Mesendoderm (in vitro differentiated cells): Measurements from ENCODE around the gene ZNRF2.

ENCODE experiments used
- DNase-seq: peaks from one replicate; pipeline ENCODE4 v3.0.0; 2013
- H2AK5ac ChIP-seq: 2 replicates; pipeline ENCODE4 v1.6.1; 2013; ENCODE audit warnings: low read length, inconsistent platforms
- H2BK120ac ChIP-seq: 2 replicates; pipeline ENCODE4 v1.6.1; 2013; ENCODE audit warnings: low read depth, mild to moderate bottlenecking, low read length, moderate library complexity, mixed read lengths
- H2BK15ac ChIP-seq: replicated peaks from 2 replicates; pipeline ENCODE4 v1.6.1; 2013; ENCODE audit warnings: low read depth, mild to moderate bottlenecking, moderate library complexity
- H2BK5ac ChIP-seq: 2 replicates; pipeline ENCODE4 v1.6.1; 2013; ENCODE audit warnings: low read length, inconsistent platforms
- H3K18ac ChIP-seq: 2 replicates; pipeline ENCODE4 v1.6.1; 2013; ENCODE audit warnings: mild to moderate bottlenecking, low read length, mixed read lengths
- H3K23ac ChIP-seq: one replicate; pipeline ENCODE4 v1.6.1; 2013; ENCODE audit warnings: low read length
- H3K27ac ChIP-seq: 2 replicates; pipeline ENCODE4 v1.5.1; 2013; ENCODE audit warnings: low read depth, mild to moderate bottlenecking, inconsistent platforms, low read length, moderate library complexity
- H3K27me3 ChIP-seq: 2 replicates; pipeline ENCODE4 v1.6.1; 2013; ENCODE audit warnings: low read length, control low read depth, mild to moderate bottlenecking, inconsistent platforms; ENCODE audit not compliant: insufficient read depth, poor library complexity
- H3K36me3 ChIP-seq: 2 replicates; pipeline ENCODE4 v1.6.1; 2013; ENCODE audit warnings: low read length, inconsistent platforms; ENCODE audit not compliant: control insufficient read depth, insufficient read depth
- H3K4ac ChIP-seq: one replicate; pipeline ENCODE4 v1.6.1; 2013; ENCODE audit warnings: low read depth, mild to moderate bottlenecking, low read length, moderate library complexity
- H3K4me1 ChIP-seq: 2 replicates; pipeline ENCODE4 v1.6.1; 2013; ENCODE audit warnings: low read depth, low read length, inconsistent platforms; ENCODE audit not compliant: control insufficient read depth
- H3K4me2 ChIP-seq: 2 replicates; pipeline ENCODE4 v1.6.1; 2013; ENCODE audit warnings: low read length
- H3K4me3 ChIP-seq: 2 replicates; pipeline ENCODE4 v1.5.1; 2013; ENCODE audit warnings: mild to moderate bottlenecking, low read length
- H3K56ac ChIP-seq: one replicate; pipeline ENCODE4 v1.6.1; 2013; ENCODE audit warnings: low read length
- H3K79me1 ChIP-seq: 2 replicates; pipeline ENCODE4 v1.6.1; 2013; ENCODE audit warnings: low read length, inconsistent platforms
- H3K79me2 ChIP-seq: 2 replicates; pipeline ENCODE4 v1.6.1; 2013; ENCODE audit warnings: mild to moderate bottlenecking, low read length; ENCODE audit not compliant: control insufficient read depth, insufficient read depth
- H3K9ac ChIP-seq: 2 replicates; pipeline ENCODE4 v1.6.1; 2013; ENCODE audit warnings: low read length, inconsistent platforms
- H4K5ac ChIP-seq: one replicate; pipeline ENCODE4 v1.6.1; 2013; ENCODE audit warnings: low read length
- H4K8ac ChIP-seq: one replicate; pipeline ENCODE4 v1.6.1; 2013; ENCODE audit warnings: low read depth, mild to moderate bottlenecking, control low read depth, low read length, moderate library complexity
- WGBS: extraction: QIAGEN DNeasy Blood & Tissue Kit; methylation state at CpG from one replicate; pipeline ENCODE4 v1.1.7; 2013; ENCODE audit warnings: low lambda C conversion rate, missing lambda C conversion rate; ENCODE audit not compliant: insufficient coverage; ENCODE audit errors: extremely low coverage; 5-methylcytosine and 5-hydroxymethylcytosine counted together

The ZNRF2 gene

GRCh38 chr7:30335763-30336487 is 51.5 kb downstream of the ZNRF2 start:
- no peaks in the 10 kb centered on the region for H3K79me2 ChIP-seq
- no peak overlapping the region for H3K9ac ChIP-seq
- no peaks in the 10 kb centered on the region for H3K27me3 ChIP-seq
- H2BK5ac ChIP-seq = no peak overlapping the region
- H3K4me3 ChIP-seq = no peak overlapping the region
- no peak for DNase-seq
- no peaks in the 10 kb centered on the region for H3K36me3 ChIP-seq
- H3K56ac ChIP-seq = no peak overlapping the region
- no peak overlapping the region for H3K18ac ChIP-seq
- H3K4me1 ChIP-seq = no peaks in the 10 kb centered on the region
- no peak overlapping the region for H3K4me2 ChIP-seq
- no peak overlapping the region for H2BK120ac ChIP-seq
- no CpG with 5 or more reads among the region's 4 CpGs for WGBS
- H2BK15ac ChIP-seq = no peak overlapping the region
- H3K27ac ChIP-seq = no peak overlapping the region
- H3K23ac ChIP-seq = no peak overlapping the region
- no peaks in the 10 kb centered on the region for H3K79me1 ChIP-seq
- H4K5ac ChIP-seq = no peak overlapping the region
- H2AK5ac ChIP-seq = no peak overlapping the region
- H4K8ac ChIP-seq = no peak overlapping the region
- H3K4ac ChIP-seq = no peak overlapping the region

- Histone ChIP-seq H3K79me2 (no peaks in the 10 kb centered on the region), H4K8ac (no peak overlapping the region), H3K23ac (no peak overlapping the region), H2BK15ac (no peak overlapping the region), H3K36me3 (no peaks in the 10 kb centered on the region), H3K4me2 (no peak overlapping the region), H2BK5ac (no peak overlapping the region), H3K27ac (no peak overlapping the region), H3K27me3 (no peaks in the 10 kb centered on the region), H3K4ac (no peak overlapping the region), H3K79me1 (no peaks in the 10 kb centered on the region), H3K9ac (no peak overlapping the region), H2AK5ac (no peak overlapping the region), H2BK120ac (no peak overlapping the region), H3K18ac (no peak overlapping the region), H3K56ac (no peak overlapping the region), H3K4me1 (no peaks in the 10 kb centered on the region), H3K4me3 (no peak overlapping the region), H4K5ac (no peak overlapping the region)
- DNase-seq = no peak
- WGBS = no CpG with 5 or more reads among the region's 1 CpG
Measured at GRCh38 chr7:30344513-30344912, 60.1 kb downstream of the ZNRF2 start.

GRCh38 chr7:30347226-30348082 is 63.1 kb downstream of the ZNRF2 start:
- Histone ChIP-seq H3K27ac (no peak overlapping the region), H3K18ac (no peak overlapping the region), H4K5ac (no peak overlapping the region), H3K23ac (no peak overlapping the region), H3K56ac (no peak overlapping the region), H3K79me2 (no peaks in the 10 kb centered on the region), H3K9ac (no peak overlapping the region), H3K4me1 (no peaks in the 10 kb centered on the region), H2BK120ac (no peak overlapping the region), H2BK15ac (no peak overlapping the region), H2BK5ac (no peak overlapping the region), H3K27me3 (no peaks in the 10 kb centered on the region), H4K8ac (no peak overlapping the region), H3K4ac (no peak overlapping the region), H3K36me3 (no peaks in the 10 kb centered on the region), H2AK5ac (no peak overlapping the region), H3K4me3 (no peak overlapping the region), H3K79me1 (no peaks in the 10 kb centered on the region), H3K4me2 (no peak overlapping the region)
- WGBS = no CpG with 5 or more reads among the region's 2 CpGs
- peak; percentile 13 for DNase-seq

- Histone ChIP-seq H3K4me1 (no peaks in the 10 kb centered on the region), H3K36me3 (no peaks in the 10 kb centered on the region), H2BK5ac (no peak overlapping the region), H2BK15ac (no peak overlapping the region), H3K9ac (no peak overlapping the region), H4K8ac (no peak overlapping the region), H3K56ac (peak overlapping the region; percentile 6), H3K27ac (peak overlapping the region; percentile 40), H4K5ac (no peak overlapping the region), H3K4me2 (no peak overlapping the region), H3K27me3 (no peaks in the 10 kb centered on the region), H3K79me1 (no peaks in the 10 kb centered on the region), H3K23ac (no peak overlapping the region), H3K4me3 (no peak overlapping the region), H2AK5ac (no peak overlapping the region), H3K79me2 (no peaks in the 10 kb centered on the region), H3K4ac (no peak overlapping the region), H3K18ac (peak overlapping the region; percentile 18), H2BK120ac (no peak overlapping the region)
- DNase-seq = peak; percentile 88
- WGBS = no CpG with 5 or more reads among the region's 2 CpGs
Measured at GRCh38 chr7:30348083-30348560, 63.7 kb downstream of the ZNRF2 start.

GRCh38 chr7:30349170-30349569 is 64.8 kb downstream of the ZNRF2 start:
- H3K27ac ChIP-seq = no peak overlapping the region
- no peak overlapping the region for H3K4me3 ChIP-seq
- H3K18ac ChIP-seq = no peak overlapping the region
- no peak overlapping the region for H3K4ac ChIP-seq
- no peak overlapping the region for H3K23ac ChIP-seq
- H2AK5ac ChIP-seq = no peak overlapping the region
- H3K4me2 ChIP-seq = no peak overlapping the region
- WGBS = no CpG with 5 or more reads among the region's 3 CpGs
- no peak overlapping the region for H4K8ac ChIP-seq
- no peaks in the 10 kb centered on the region for H3K36me3 ChIP-seq
- no peak overlapping the region for H3K9ac ChIP-seq
- H3K4me1 ChIP-seq = no peaks in the 10 kb centered on the region
- no peaks in the 10 kb centered on the region for H3K79me1 ChIP-seq
- no peaks in the 10 kb centered on the region for H3K27me3 ChIP-seq
- no peak overlapping the region for H2BK15ac ChIP-seq
- H4K5ac ChIP-seq = no peak overlapping the region
- no peak overlapping the region for H3K56ac ChIP-seq
- peak; percentile 82 for DNase-seq
- H3K79me2 ChIP-seq = no peaks in the 10 kb centered on the region
- no peak overlapping the region for H2BK5ac ChIP-seq
- H2BK120ac ChIP-seq = no peak overlapping the region
